ENCODE data around the gene LCLAT1. TPM values are rescaled to one million over a fixed set of nuclear protein-coding genes. Genes with fewer than 3 reads are reported as not detected.

Gene LCLAT1
- total RNA-seq, 1 experiment from 2014 or later, result 24.9 TPM

GRCh38 chr2:30422444-30423040, 24.5 kb upstream of the LCLAT1 start:
- no peak for DNase-seq (ENCODE audit: low read depth)

- no peak for DNase-seq (ENCODE audit: low read depth)
These were observed 22.8 kb upstream of the LCLAT1 start for GRCh38 chr2:30424231-30424630.

- DNase-seq (ENCODE audit: low read depth), result peak; percentile 57
These were observed 21.7 kb upstream of the LCLAT1 start for GRCh38 chr2:30425326-30425725.

GRCh38 chr2:30427606-30428347, 19.3 kb upstream of the LCLAT1 start:
- DNase-seq (ENCODE audit: low read depth), result no peak

GRCh38 chr2:30428348-30428662, 18.7 kb upstream of the LCLAT1 start:
- no peak for DNase-seq (ENCODE audit: low read depth)

GRCh38 chr2:30428827-30429461, 18.1 kb upstream of the LCLAT1 start:
- no peak for DNase-seq (ENCODE audit: low read depth)

- DNase-seq (ENCODE audit: low read depth), result no peak
These were observed 13.3 kb upstream of the LCLAT1 start for GRCh38 chr2:30433541-30434299.

- no peak for DNase-seq (ENCODE audit: low read depth)
These were observed 12.3 kb upstream of the LCLAT1 start for GRCh38 chr2:30434708-30435107.

GRCh38 chr2:30436859-30437435, 10.1 kb upstream of the LCLAT1 start:
- DNase-seq (ENCODE audit: low read depth), result peak; percentile 35

GRCh38 chr2:30437809-30438548, 9.1 kb upstream of the LCLAT1 start:
- DNase-seq (ENCODE audit: low read depth), result no peak

- DNase-seq (ENCODE audit: low read depth), result no peak
These were observed 7.8 kb upstream of the LCLAT1 start for GRCh38 chr2:30439296-30439695.

GRCh38 chr2:30439879-30440278, 7.2 kb upstream of the LCLAT1 start:
- DNase-seq (ENCODE audit: low read depth), result no peak

- DNase-seq (ENCODE audit: low read depth), result no peak
These were observed 6.0 kb upstream of the LCLAT1 start for GRCh38 chr2:30441023-30441422.

GRCh38 chr2:30443081-30443480, 4.0 kb upstream of the LCLAT1 start:
- no peak for DNase-seq (ENCODE audit: low read depth)

GRCh38 chr2:30444273-30444672, 2.8 kb upstream of the LCLAT1 start:
- no peak for DNase-seq (ENCODE audit: low read depth)

GRCh38 chr2:30445266-30445821, 1.7 kb upstream of the LCLAT1 start:
- no peak for DNase-seq (ENCODE audit: low read depth)

- DNase-seq (ENCODE audit: low read depth), result no peak
These were observed 371 bp upstream of the LCLAT1 start for GRCh38 chr2:30446602-30447148.

- DNase-seq (ENCODE audit: low read depth), result no peak
These were observed 1.3 kb downstream of the LCLAT1 start for GRCh38 chr2:30448308-30448707.

- no peak for DNase-seq (ENCODE audit: low read depth)
These were observed 1.8 kb downstream of the LCLAT1 start for GRCh38 chr2:30448866-30449265.

- no peak for DNase-seq (ENCODE audit: low read depth)
These were observed 3.0 kb downstream of the LCLAT1 start for GRCh38 chr2:30450025-30450424.

GRCh38 chr2:30453498-30453897, 6.5 kb downstream of the LCLAT1 start:
- DNase-seq (ENCODE audit: low read depth), result no peak

All from LHCN-M2 (cell line).